ENCODE results near the gene ADK.
"Not testable (repeated sequence)": the region's sequence is repeated elsewhere in the genome, so short reads cannot be mapped to it uniquely, and the experiment has no call there.

Gene ADK

GRCh38 chr10:74150990-74151878, at the start of gene ADK:
ADK (plus strand) TSS chr10:74151221; CDS start chr10:74151279, 58 bp downstream.
- peak; percentile 97 for DNase-seq

GRCh38 chr10:74103560-74104258, 47.3 kb upstream of the ADK start:
- peak; percentile 36 for DNase-seq

- DNase-seq: no peak
Observed at GRCh38 chr10:74104480-74104879, 46.5 kb upstream of the ADK start.

GRCh38 chr10:74104996-74105395, 46.0 kb upstream of the ADK start:
- no peak for DNase-seq

- no peak for DNase-seq
Observed at GRCh38 chr10:74107391-74107790, 43.6 kb upstream of the ADK start.

GRCh38 chr10:74109452-74109851, 41.6 kb upstream of the ADK start:
- DNase-seq: no peak

- DNase-seq: no peak
Observed at GRCh38 chr10:74110120-74110519, 40.9 kb upstream of the ADK start.

- no peak for DNase-seq
Observed at GRCh38 chr10:74111799-74112198, 39.2 kb upstream of the ADK start.

GRCh38 chr10:74113546-74113945, 37.5 kb upstream of the ADK start:
- no peak for DNase-seq

- no peak for DNase-seq
Observed at GRCh38 chr10:74114041-74114448, 37.0 kb upstream of the ADK start.

- no peak for DNase-seq
Observed at GRCh38 chr10:74117738-74118137, 33.3 kb upstream of the ADK start.

GRCh38 chr10:74118804-74119203, 32.2 kb upstream of the ADK start:
- DNase-seq: no peak

GRCh38 chr10:74120911-74121310, 30.1 kb upstream of the ADK start:
- no peak for DNase-seq

- no peak for DNase-seq
Observed at GRCh38 chr10:74121368-74121767, 29.7 kb upstream of the ADK start.

GRCh38 chr10:74122060-74122459, 29.0 kb upstream of the ADK start:
- no peak for DNase-seq

- no peak for DNase-seq
Observed at GRCh38 chr10:74123081-74123480, 27.9 kb upstream of the ADK start.

- DNase-seq: no peak
Observed at GRCh38 chr10:74133923-74134820, 16.8 kb upstream of the ADK start.

GRCh38 chr10:74135452-74135851, 15.6 kb upstream of the ADK start:
- no peak for DNase-seq

GRCh38 chr10:74137992-74138391, 13.0 kb upstream of the ADK start:
- DNase-seq: no peak

- DNase-seq: not testable (repeated sequence)
Observed at GRCh38 chr10:74138596-74138995, 12.4 kb upstream of the ADK start.

GRCh38 chr10:74139981-74140380, 11.0 kb upstream of the ADK start:
- DNase-seq: no peak

GRCh38 chr10:74140553-74140952, 10.5 kb upstream of the ADK start:
- no peak for DNase-seq

GRCh38 chr10:74145133-74145532, 5.9 kb upstream of the ADK start:
- no peak for DNase-seq

Measured in NCI-H1694 (cell line).